ENCODE results near the gene RAMP3.
"Not testable (repeated sequence)": the region's sequence is repeated elsewhere in the genome, so short reads cannot be mapped to it uniquely, and the experiment has no call there.

RAMP3 gene

GRCh38 chr7:45151131-45151684 is 6.4 kb upstream of the RAMP3 start:
- Histone ChIP-seq H3K36me3 (ENCODE audit: insufficient read depth, low read depth, low read length) (no peaks in the 10 kb centered on the region), H3K4me1 (ENCODE audit: insufficient read depth, low read length) (no peaks in the 10 kb centered on the region), H3K4me3 (ENCODE audit: low read length) (no peak overlapping the region), H3K9ac (ENCODE audit: low read depth, low read length) (no peak overlapping the region), H3K27ac (ENCODE audit: low read length) (no peak overlapping the region), H3K27me3 (ENCODE audit: insufficient read depth, low read length) (peaks cover under 1% of the 10 kb centered on the region; the same call in 1 of the 2 replicates), H3K9me3 (ENCODE audit: insufficient read depth, low read depth, low read length) (no peaks in the 10 kb centered on the region)

DNA sequence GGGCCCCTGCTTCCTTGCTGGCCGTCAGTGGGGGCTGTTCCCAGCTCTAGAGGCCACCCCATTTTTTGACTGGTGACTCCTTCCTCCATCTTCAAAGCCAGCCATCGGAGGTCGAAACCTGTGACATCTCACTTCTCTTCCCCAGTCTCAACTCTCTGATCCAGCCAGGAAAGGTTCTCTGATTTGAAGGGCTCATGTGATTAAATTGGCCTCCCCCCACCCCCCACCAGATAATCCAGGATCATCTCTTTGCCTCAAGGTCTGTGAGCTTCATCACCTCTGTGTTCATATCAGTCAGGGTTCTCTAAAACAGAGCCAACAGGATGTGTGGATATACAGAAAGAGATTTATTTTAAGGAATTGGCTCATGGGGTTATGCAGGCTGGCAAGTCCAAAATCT is 5.6 kb upstream of the RAMP3 start:
- Histone ChIP-seq H3K27ac (ENCODE audit: low read length) (no peak overlapping the region), H3K4me1 (ENCODE audit: insufficient read depth, low read length) (no peaks in the 10 kb centered on the region), H3K9ac (ENCODE audit: low read depth, low read length) (no peak overlapping the region), H3K4me3 (ENCODE audit: low read length) (no peak overlapping the region), H3K27me3 (ENCODE audit: insufficient read depth, low read length) (peaks cover 8% of the 10 kb centered on the region), H3K36me3 (ENCODE audit: insufficient read depth, low read depth, low read length) (no peaks in the 10 kb centered on the region), H3K9me3 (ENCODE audit: insufficient read depth, low read depth, low read length) (no peaks in the 10 kb centered on the region)

- no peaks in the 10 kb centered on the region for H3K36me3 ChIP-seq (ENCODE audit: insufficient read depth, low read depth, low read length)
- H3K27ac ChIP-seq (ENCODE audit: low read length): no peak overlapping the region
- no peaks in the 10 kb centered on the region for H3K9me3 ChIP-seq (ENCODE audit: insufficient read depth, low read depth, low read length)
- H3K9ac ChIP-seq (ENCODE audit: low read depth, low read length): no peak overlapping the region
- H3K27me3 ChIP-seq (ENCODE audit: insufficient read depth, low read length): peaks cover 19% of the 10 kb centered on the region
- H3K4me3 ChIP-seq (ENCODE audit: low read length): no peak overlapping the region
- no peaks in the 10 kb centered on the region for H3K4me1 ChIP-seq (ENCODE audit: insufficient read depth, low read length)
These were observed 4.4 kb upstream of the RAMP3 start for GRCh38 chr7:45153233-45153632.

DNA sequence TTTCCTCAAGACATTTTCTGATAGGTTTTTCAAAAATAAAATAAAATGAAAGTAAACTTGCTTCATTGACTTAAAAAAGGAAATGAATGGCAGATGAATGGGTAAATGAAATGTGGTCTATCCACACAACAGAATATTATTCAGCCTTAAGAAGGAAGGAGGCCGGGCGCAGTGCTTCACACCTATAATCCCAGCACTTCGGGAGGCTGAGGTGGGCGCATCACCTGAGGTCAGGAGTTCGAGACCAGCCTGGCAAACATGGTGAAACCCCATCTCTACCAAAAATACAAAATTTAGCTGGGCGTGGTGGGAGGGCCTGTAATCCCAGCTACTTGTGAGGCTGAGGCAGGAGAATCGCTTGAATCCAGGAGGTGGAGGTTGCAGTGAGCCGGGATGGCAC is 3.7 kb upstream of the RAMP3 start:
- not testable (repeated sequence) for H3K36me3 ChIP-seq (ENCODE audit: insufficient read depth, low read depth, low read length); H3K4me1 ChIP-seq (ENCODE audit: insufficient read depth, low read length); H3K4me3 ChIP-seq (ENCODE audit: low read length); H3K9ac ChIP-seq (ENCODE audit: low read depth, low read length); H3K9me3 ChIP-seq (ENCODE audit: insufficient read depth, low read depth, low read length); H3K27ac ChIP-seq (ENCODE audit: low read length)
- peaks cover 25% of the 10 kb centered on the region for H3K27me3 ChIP-seq (ENCODE audit: insufficient read depth, low read length)

DNA sequence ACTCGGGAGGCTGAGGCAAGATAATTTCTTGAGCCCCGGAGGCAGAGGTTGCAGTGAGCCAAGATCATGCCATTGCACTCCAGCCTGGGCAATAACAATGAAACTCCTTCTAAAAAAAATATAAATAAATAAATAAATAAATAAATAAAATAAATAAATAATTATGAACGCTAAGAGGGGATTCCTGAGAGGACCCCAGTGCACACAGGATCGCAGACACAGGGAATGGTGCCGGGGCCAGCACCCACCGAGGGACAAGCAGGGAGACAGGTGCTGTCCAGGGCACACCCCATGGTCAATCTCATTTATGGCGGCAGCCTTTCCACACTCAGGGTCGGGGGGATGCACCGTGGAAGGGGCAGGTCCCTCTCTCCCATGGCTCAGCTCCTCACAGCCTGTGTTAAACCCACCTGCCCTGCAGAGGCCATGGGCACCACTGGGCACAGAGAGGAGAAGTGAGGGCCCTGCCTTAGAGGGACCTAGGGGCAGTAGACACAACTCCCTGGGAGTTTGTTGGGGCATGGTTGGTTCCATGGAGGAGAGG is 2.2 kb upstream of the RAMP3 start:
- no peaks in the 10 kb centered on the region for H3K4me1 ChIP-seq (ENCODE audit: insufficient read depth, low read length)
- H3K9me3 ChIP-seq (ENCODE audit: insufficient read depth, low read depth, low read length): no peaks in the 10 kb centered on the region
- H3K36me3 ChIP-seq (ENCODE audit: insufficient read depth, low read depth, low read length): no peaks in the 10 kb centered on the region
- no peak overlapping the region for H3K4me3 ChIP-seq (ENCODE audit: low read length)
- H3K27ac ChIP-seq (ENCODE audit: low read length): no peak overlapping the region
- H3K9ac ChIP-seq (ENCODE audit: low read depth, low read length): no peak overlapping the region
- H3K27me3 ChIP-seq (ENCODE audit: insufficient read depth, low read length): peaks cover 34% of the 10 kb centered on the region

DNA sequence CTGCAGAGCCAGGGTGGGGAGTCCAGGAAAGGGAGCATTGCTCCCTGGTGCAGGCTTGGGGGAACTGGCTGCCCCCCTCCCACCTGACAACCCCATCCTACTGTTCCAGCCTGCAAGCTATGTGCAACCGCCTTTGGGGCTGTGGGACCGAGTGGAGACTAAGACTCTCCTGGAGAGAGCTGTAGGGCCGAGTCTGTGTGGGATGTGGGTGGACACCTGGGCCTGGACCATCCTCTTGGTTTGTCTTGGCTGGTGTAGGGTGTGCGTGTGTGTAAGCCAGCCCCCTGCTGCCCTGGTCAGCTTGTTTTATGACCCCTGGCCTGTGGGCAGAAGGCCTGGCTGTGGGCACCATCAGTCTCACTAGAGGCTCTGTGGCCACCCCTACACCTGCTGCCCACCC is 1.6 kb upstream of the RAMP3 start:
- Histone ChIP-seq H3K36me3 (ENCODE audit: insufficient read depth, low read depth, low read length) (no peaks in the 10 kb centered on the region), H3K9me3 (ENCODE audit: insufficient read depth, low read depth, low read length) (no peaks in the 10 kb centered on the region), H3K27me3 (ENCODE audit: insufficient read depth, low read length) (peaks cover 34% of the 10 kb centered on the region), H3K4me3 (ENCODE audit: low read length) (no peak overlapping the region), H3K27ac (ENCODE audit: low read length) (no peak overlapping the region), H3K4me1 (ENCODE audit: insufficient read depth, low read length) (no peaks in the 10 kb centered on the region), H3K9ac (ENCODE audit: low read depth, low read length) (no peak overlapping the region)

GRCh38 chr7:45156516-45157272 is 897 bp upstream of the RAMP3 start:
- Histone ChIP-seq H3K9me3 (ENCODE audit: insufficient read depth, low read depth, low read length) (no peaks in the 10 kb centered on the region), H3K9ac (ENCODE audit: low read depth, low read length) (no peak overlapping the region), H3K4me3 (ENCODE audit: low read length) (peak overlapping the region; percentile 63; the same call in 1 of the 2 replicates), H3K4me1 (ENCODE audit: insufficient read depth, low read length) (no peaks in the 10 kb centered on the region), H3K36me3 (ENCODE audit: insufficient read depth, low read depth, low read length) (no peaks in the 10 kb centered on the region), H3K27ac (ENCODE audit: low read length) (no peak overlapping the region), H3K27me3 (ENCODE audit: insufficient read depth, low read length) (peaks cover 34% of the 10 kb centered on the region)

- peaks cover 34% of the 10 kb centered on the region for H3K27me3 ChIP-seq (ENCODE audit: insufficient read depth, low read length)
- H3K27ac ChIP-seq (ENCODE audit: low read length): no peak overlapping the region
- no peaks in the 10 kb centered on the region for H3K9me3 ChIP-seq (ENCODE audit: insufficient read depth, low read depth, low read length)
- no peaks in the 10 kb centered on the region for H3K36me3 ChIP-seq (ENCODE audit: insufficient read depth, low read depth, low read length)
- peak overlapping the region; percentile 63; the same call in 1 of the 2 replicates for H3K4me3 ChIP-seq (ENCODE audit: low read length)
- H3K4me1 ChIP-seq (ENCODE audit: insufficient read depth, low read length): no peaks in the 10 kb centered on the region
- H3K9ac ChIP-seq (ENCODE audit: low read depth, low read length): no peak overlapping the region
These were observed 322 bp upstream of the RAMP3 start for GRCh38 chr7:45157286-45157652.

- H3K27me3 ChIP-seq (ENCODE audit: insufficient read depth, low read length): peaks cover 34% of the 10 kb centered on the region
These were observed 880 bp downstream of the RAMP3 start for GRCh38 chr7:45158471-45158870.

GRCh38 chr7:45159296-45159695 is 1.7 kb downstream of the RAMP3 start:
- Histone ChIP-seq H3K4me1 (ENCODE audit: insufficient read depth, low read length) (no peaks in the 10 kb centered on the region), H3K27me3 (ENCODE audit: insufficient read depth, low read length) (peaks cover 34% of the 10 kb centered on the region), H3K9me3 (ENCODE audit: insufficient read depth, low read depth, low read length) (no peaks in the 10 kb centered on the region), H3K4me3 (ENCODE audit: low read length) (no peak overlapping the region), H3K9ac (ENCODE audit: low read depth, low read length) (no peak overlapping the region), H3K27ac (ENCODE audit: low read length) (no peak overlapping the region), H3K36me3 (ENCODE audit: insufficient read depth, low read depth, low read length) (no peaks in the 10 kb centered on the region)

More at GRCh38 chr7:45158471-45158870, 880 bp downstream of the RAMP3 start:
- H3K4me3 ChIP-seq (ENCODE audit: low read length): no peak overlapping the region
- no peaks in the 10 kb centered on the region for H3K9me3 ChIP-seq (ENCODE audit: insufficient read depth, low read depth, low read length)
- no peak overlapping the region for H3K27ac ChIP-seq (ENCODE audit: low read length)
- no peaks in the 10 kb centered on the region for H3K4me1 ChIP-seq (ENCODE audit: insufficient read depth, low read length)
- H3K36me3 ChIP-seq (ENCODE audit: insufficient read depth, low read depth, low read length): no peaks in the 10 kb centered on the region
- H3K9ac ChIP-seq (ENCODE audit: low read depth, low read length): no peak overlapping the region

DNA sequence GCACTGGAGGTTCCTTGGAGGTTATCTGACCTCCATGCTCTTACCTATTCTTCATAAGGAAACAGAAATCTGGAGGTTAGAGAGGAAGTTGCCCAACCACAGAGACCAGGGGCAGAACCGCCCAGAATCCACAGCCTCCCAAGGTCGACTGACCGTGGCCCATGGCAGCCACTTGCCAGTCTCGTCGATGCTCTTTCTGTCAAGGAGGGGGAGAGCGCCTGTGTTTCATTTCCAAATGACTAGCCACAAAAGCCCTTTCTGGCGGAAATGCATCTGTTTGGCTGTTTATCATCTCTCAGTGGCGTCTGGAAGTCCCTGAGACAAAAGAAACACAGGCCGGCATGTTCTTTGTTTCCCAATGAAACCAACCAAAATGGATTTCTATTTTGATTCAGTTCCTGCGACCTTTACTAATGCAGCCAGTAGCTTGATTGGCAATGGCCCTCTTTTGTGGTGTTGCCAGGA is 2.9 kb downstream of the RAMP3 start:
- no peak overlapping the region for H3K9ac ChIP-seq (ENCODE audit: low read depth, low read length)
- peaks cover 34% of the 10 kb centered on the region for H3K27me3 ChIP-seq (ENCODE audit: insufficient read depth, low read length)
- no peak overlapping the region for H3K27ac ChIP-seq (ENCODE audit: low read length)
- H3K4me1 ChIP-seq (ENCODE audit: insufficient read depth, low read length): no peaks in the 10 kb centered on the region
- H3K4me3 ChIP-seq (ENCODE audit: low read length): no peak overlapping the region
- no peaks in the 10 kb centered on the region for H3K9me3 ChIP-seq (ENCODE audit: insufficient read depth, low read depth, low read length)
- H3K36me3 ChIP-seq (ENCODE audit: insufficient read depth, low read depth, low read length): no peaks in the 10 kb centered on the region

DNA sequence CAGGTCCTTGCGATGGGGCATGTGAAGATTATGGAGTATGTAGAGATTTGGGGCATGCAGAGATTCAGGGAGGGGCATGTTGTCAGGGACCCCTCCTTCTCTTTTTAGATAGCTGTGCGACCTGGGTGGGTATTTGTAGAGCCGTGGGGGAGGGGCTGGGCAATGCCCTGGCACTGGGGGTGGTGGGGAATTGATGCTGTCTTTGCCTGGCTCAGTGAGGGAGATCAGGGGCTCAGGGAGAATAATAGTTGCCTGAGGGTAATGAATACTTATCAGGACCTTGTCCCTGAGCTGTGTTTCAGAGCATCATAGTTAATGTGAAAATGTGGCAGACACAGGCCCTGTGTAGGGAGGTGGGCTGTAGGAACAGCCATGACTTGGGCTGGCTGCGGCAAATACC is 3.5 kb downstream of the RAMP3 start:
- H3K9me3 ChIP-seq (ENCODE audit: insufficient read depth, low read depth, low read length): no peaks in the 10 kb centered on the region
- H3K4me1 ChIP-seq (ENCODE audit: insufficient read depth, low read length): no peaks in the 10 kb centered on the region
- no peak overlapping the region for H3K4me3 ChIP-seq (ENCODE audit: low read length)
- H3K36me3 ChIP-seq (ENCODE audit: insufficient read depth, low read depth, low read length): no peaks in the 10 kb centered on the region
- no peak overlapping the region for H3K9ac ChIP-seq (ENCODE audit: low read depth, low read length)
- no peak overlapping the region for H3K27ac ChIP-seq (ENCODE audit: low read length)
- H3K27me3 ChIP-seq (ENCODE audit: insufficient read depth, low read length): peaks cover 34% of the 10 kb centered on the region
